Activated T-helper 17 cell treated with anti-CD3 and anti-CD28 coated beads, Interleukin-2, amount 50 U/mL, for 72 hours (primary cell): ENCODE results near the gene PRTG. TPM values are rescaled to one million over a fixed set of nuclear protein-coding genes. Genes with fewer than 3 reads are reported as not detected.

Experiments
- ATAC-seq: fragments of 150-1000 bp; cut with Tn5 transposase; replicated peaks from 2 replicates; pipeline ENCODE4 v1.10.0; 2021; ENCODE audit warnings: mild to moderate bottlenecking, moderate library complexity
- H3K27ac Mint-ChIP-seq: one replicate; pipeline ENCODE4 v1.8.0; 2022; ENCODE audit warnings: mixed read lengths
- H3K27me3 Mint-ChIP-seq: one replicate; pipeline ENCODE4 v1.8.0; 2022; ENCODE audit warnings: mixed read lengths
- H3K36me3 Mint-ChIP-seq: one replicate; pipeline ENCODE4 v1.8.0; 2022; ENCODE audit warnings: low read depth, mild to moderate bottlenecking, mixed read lengths
- H3K4me1 Mint-ChIP-seq: one replicate; pipeline ENCODE4 v1.8.0; 2022; ENCODE audit warnings: mixed read lengths
- H3K4me3 Mint-ChIP-seq: one replicate; pipeline ENCODE4 v1.8.0; 2022; ENCODE audit warnings: mild to moderate bottlenecking, mixed read lengths
- H3K9me3 Mint-ChIP-seq: one replicate; pipeline ENCODE4 v1.8.0; 2022; ENCODE audit warnings: mixed read lengths
- total RNA-seq, 2 donors: library from RNA; stranded (reverse); gene quantifications; one replicate each; pipeline ENCODE4 v1.2.3, GENCODE V29; 2022

The PRTG gene
- total RNA-seq, 2 donors from 2014 or later = not detected

DNA sequence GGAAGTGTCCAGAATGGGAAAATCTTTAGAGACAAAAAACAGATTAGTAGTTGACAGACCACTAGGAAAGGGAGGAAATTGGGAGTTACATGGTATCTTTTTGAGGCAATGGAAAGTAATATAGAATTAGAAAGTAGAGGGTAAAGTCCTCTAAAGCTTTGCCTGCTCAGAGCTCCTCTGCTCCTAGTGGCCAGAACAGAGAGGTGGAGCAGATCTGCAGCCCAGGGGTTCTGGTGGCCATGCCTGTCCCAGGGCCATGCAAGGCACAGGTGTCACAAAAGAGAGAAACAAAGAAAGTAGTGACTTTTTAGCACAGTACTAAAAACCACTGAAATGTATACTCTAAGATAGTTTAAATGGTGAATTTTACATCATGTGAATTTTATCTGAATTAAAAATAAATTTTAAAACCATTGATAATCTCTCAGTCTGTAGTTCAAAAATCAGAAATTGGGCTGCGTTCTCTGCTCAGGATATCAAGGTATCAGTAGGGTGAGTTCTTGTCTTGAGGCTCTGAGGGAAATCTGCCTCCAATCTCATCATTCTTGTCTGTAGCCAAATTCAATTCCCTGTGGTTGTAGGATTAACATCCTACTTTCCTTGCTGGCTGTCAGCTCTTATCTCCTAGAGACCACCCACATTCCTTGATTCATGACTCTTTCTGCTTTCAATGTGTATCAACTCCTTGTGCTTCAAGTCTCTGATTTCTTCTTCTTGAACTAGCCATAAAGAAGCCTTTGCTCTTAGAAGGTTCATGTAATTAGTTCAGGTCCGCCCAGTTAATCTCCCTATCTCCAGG lies 178.4 kb downstream of the PRTG start:
- Mint-ChIP-seq H3K36me3 (no peaks in the 10 kb centered on the region), H3K4me1 (no peaks in the 10 kb centered on the region), H3K27me3 (peaks cover 8% of the 10 kb centered on the region)

GRCh38 chr15:55562601-55563000 lies 180.4 kb downstream of the PRTG start:
- Mint-ChIP-seq H3K36me3 (no peaks in the 10 kb centered on the region), H3K27ac (no peak overlapping the region), H3K9me3 (no peaks in the 10 kb centered on the region), H3K4me3 (no peak overlapping the region), H3K27me3 (peaks cover 8% of the 10 kb centered on the region), H3K4me1 (no peaks in the 10 kb centered on the region)
- ATAC-seq = no peak

More for the DNA sequence above, 178.4 kb downstream of the PRTG start:
- Mint-ChIP-seq H3K9me3 (no peaks in the 10 kb centered on the region), H3K27ac (no peak overlapping the region), H3K4me3 (no peak overlapping the region)
- ATAC-seq = no peak

Other genes starting within 250 kb of the PRTG start
- gene DNAAF4, start 234.9 kb downstream of the PRTG start, total RNA-seq = not detected
- gene PYGO1, start 154.8 kb downstream of the PRTG start, total RNA-seq = not detected